CD4-positive, alpha-beta T cell (primary cell): ENCODE results near the gene CLRN3. TPM values are rescaled to one million over a fixed set of nuclear protein-coding genes. Genes with fewer than 3 reads are reported as not detected.
A peak's percentile ranks its signal among the peaks of the same experiment; 100 is the strongest.

Source experiments
- ATAC-seq: fragments of 200-7000 bp; cut with Tn5 transposase; one replicate; pipeline ENCODE4 v1.10.0; 2022; ENCODE audit warnings: mild to moderate bottlenecking; ENCODE audit not compliant: poor library complexity
- CTCF ChIA-PET: fragments of 350-600 bp; sonication (Branson Sonifier 250); formaldehyde crosslinking; loops from one replicate; lab custom pipeline; 2021; ENCODE audit warnings: antibody characterized with exemption, inconsistent platforms; lab: Charles Lee
- POLR2A ChIA-PET: fragments of 350-600 bp; sonication (Branson Sonifier 250); formaldehyde crosslinking; loops from one replicate; lab custom pipeline; 2021; ENCODE audit warnings: antibody characterized with exemption, inconsistent platforms; lab: Charles Lee
- DNase-seq, 14 experiments: peaks; one replicate each; pipeline ENCODE4 v3.0.0-alpha.2; 2013 to 2020; ENCODE audit warnings: mixed read lengths in 2 of 14
- H3K27ac ChIP-seq, 2 donors: one replicate each; pipeline versions ENCODE4 v1.5.1 to v1.7.0; 2013; ENCODE audit warnings: low read length in 2 of 2, low read depth in 1 of 2, mild to moderate bottlenecking in 1 of 2
- H3K27me3 ChIP-seq, 2 experiments: 1 replicate in 1 of 2; 2 replicates in 1 of 2; pipeline versions ENCODE4 v1.6.1 to v1.7.0; 2013; ENCODE audit warnings: low read length in 2 of 2, control low read depth in 1 of 2, mild to moderate bottlenecking in 1 of 2, moderate library complexity in 1 of 2; ENCODE audit not compliant: insufficient read depth in 2 of 2, control insufficient read depth in 1 of 2
- H3K36me3 ChIP-seq: one replicate; pipeline ENCODE4 v1.6.1; 2013; ENCODE audit warnings: low read length, control low read depth; ENCODE audit not compliant: insufficient read depth
- H3K4me1 ChIP-seq: one replicate; pipeline ENCODE4 v1.6.1; 2013; ENCODE audit warnings: low read length, control low read depth; ENCODE audit not compliant: insufficient read depth
- H3K4me3 ChIP-seq: one replicate; pipeline ENCODE4 v1.5.1; 2013; ENCODE audit warnings: mild to moderate bottlenecking, low read length, moderate library complexity
- H3K9me3 ChIP-seq, 2 experiments: 1 replicate in 1 of 2; 2 replicates in 1 of 2; pipeline versions ENCODE4 v1.6.1 to v1.7.0; 2013; ENCODE audit warnings: low read length in 2 of 2, mild to moderate bottlenecking in 2 of 2, control low read depth in 1 of 2, moderate library complexity in 1 of 2; ENCODE audit not compliant: control insufficient read depth in 1 of 2, insufficient read depth in 1 of 2
- H3K27ac Mint-ChIP-seq: one replicate; pipeline ENCODE4 v1.8.0; 2020; ENCODE audit warnings: mixed read lengths
- H3K27me3 Mint-ChIP-seq: one replicate; pipeline ENCODE4 v1.8.0; 2021; ENCODE audit warnings: mixed read lengths
- H3K36me3 Mint-ChIP-seq: one replicate; pipeline ENCODE4 v1.8.0; 2021; ENCODE audit warnings: low read depth, mixed read lengths
- H3K4me1 Mint-ChIP-seq: one replicate; pipeline ENCODE4 v1.8.0; 2021; ENCODE audit warnings: low read depth, mixed read lengths
- H3K4me3 Mint-ChIP-seq: one replicate; pipeline ENCODE4 v1.8.0; 2020; ENCODE audit warnings: mild to moderate bottlenecking, mixed read lengths
- H3K9me3 Mint-ChIP-seq: one replicate; pipeline ENCODE4 v1.8.0; 2020; ENCODE audit warnings: mixed read lengths
- intact Hi-C, 2 experiments: fragments of 100-400 bp; cut with DNase I in 1 of 2; cut with micrococcal nuclease in 1 of 2; formaldehyde crosslinking; loops; one replicate each; pipeline versions ENCODE4 v1.15.1 to v1.9.0; 2023 to 2025; cut with DNase I, micrococcal nuclease
- total RNA-seq, 174 experiments: library from RNA in 2 of 174; stranded (reverse) in 2 of 174; gene quantifications; one replicate each; pipeline ENCODE4 v1.2.3 and lab custom pipeline; 2021 to 2026
- TF ChIP-seq, protein P1 (sequence below): fragments of 200-600 bp; IDR thresholded peaks from one replicate; pipeline ENCODE4 v1.8.0; 2022; ENCODE audit warnings: antibody characterized with exemption, mild to moderate bottlenecking

CLRN3 gene
- total RNA-seq, 2 experiments from 2014 or later = not detected

DNA sequence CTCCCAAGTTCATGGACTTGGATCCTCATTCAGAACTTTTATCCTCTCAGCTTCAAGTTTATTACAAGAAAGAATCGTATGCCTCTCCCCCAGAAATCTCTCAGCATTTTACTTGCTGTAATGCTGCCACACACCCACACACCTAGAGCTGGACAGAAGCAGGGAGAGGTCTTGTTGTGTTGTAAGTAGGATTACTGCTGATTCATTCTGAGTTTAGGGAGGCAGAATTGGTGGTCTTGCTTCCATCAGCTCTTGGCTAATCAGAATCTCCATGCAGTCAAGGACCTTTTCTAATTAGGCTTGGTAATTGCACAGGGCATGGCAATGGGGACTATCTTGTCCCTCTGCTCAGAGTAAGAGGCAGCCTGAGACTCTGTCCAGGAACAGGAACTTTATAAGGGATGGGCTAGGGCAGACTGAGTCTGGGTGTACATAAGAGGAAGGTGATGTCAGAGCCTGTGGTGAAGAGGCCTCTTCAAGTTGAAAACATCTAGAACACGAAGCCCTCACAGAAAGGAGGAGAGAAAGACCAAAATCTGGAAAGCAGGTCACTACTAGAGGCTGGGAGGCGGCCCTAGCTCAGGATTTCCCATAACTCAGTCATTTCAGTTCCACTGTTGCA is 7.1 kb upstream of the CLRN3 start:
- H3K27ac Mint-ChIP-seq = no peak overlapping the region
- Histone ChIP-seq H3K27ac (no peak overlapping the region), H3K9me3 (no peaks in the 10 kb centered on the region), H3K36me3 (no peaks in the 10 kb centered on the region), H3K4me1 (no peaks in the 10 kb centered on the region), H3K27me3 (peaks cover 0 to 7% of the 10 kb centered on the region in 2 experiments), H3K4me3 (no peak overlapping the region)
- POLR2A ChIA-PET = no interaction called here
- ATAC-seq = no peak
- peaks cover 4% of the 10 kb centered on the region for H3K9me3 Mint-ChIP-seq
- DNase-seq = peak in 2 of 14 experiments; percentile 41 to 42
- CTCF ChIA-PET = no interaction called here
- no peak overlapping the region for H3K4me3 Mint-ChIP-seq
- peaks cover 28% of the 10 kb centered on the region for H3K27me3 Mint-ChIP-seq
- TF ChIP-seq, protein P1, sequence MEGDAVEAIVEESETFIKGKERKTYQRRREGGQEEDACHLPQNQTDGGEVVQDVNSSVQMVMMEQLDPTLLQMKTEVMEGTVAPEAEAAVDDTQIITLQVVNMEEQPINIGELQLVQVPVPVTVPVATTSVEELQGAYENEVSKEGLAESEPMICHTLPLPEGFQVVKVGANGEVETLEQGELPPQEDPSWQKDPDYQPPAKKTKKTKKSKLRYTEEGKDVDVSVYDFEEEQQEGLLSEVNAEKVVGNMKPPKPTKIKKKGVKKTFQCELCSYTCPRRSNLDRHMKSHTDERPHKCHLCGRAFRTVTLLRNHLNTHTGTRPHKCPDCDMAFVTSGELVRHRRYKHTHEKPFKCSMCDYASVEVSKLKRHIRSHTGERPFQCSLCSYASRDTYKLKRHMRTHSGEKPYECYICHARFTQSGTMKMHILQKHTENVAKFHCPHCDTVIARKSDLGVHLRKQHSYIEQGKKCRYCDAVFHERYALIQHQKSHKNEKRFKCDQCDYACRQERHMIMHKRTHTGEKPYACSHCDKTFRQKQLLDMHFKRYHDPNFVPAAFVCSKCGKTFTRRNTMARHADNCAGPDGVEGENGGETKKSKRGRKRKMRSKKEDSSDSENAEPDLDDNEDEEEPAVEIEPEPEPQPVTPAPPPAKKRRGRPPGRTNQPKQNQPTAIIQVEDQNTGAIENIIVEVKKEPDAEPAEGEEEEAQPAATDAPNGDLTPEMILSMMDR = no peak
- H3K36me3 Mint-ChIP-seq = no peaks in the 10 kb centered on the region
- intact Hi-C loops = no loop called here
- H3K4me1 Mint-ChIP-seq = no peaks in the 10 kb centered on the region

DNA sequence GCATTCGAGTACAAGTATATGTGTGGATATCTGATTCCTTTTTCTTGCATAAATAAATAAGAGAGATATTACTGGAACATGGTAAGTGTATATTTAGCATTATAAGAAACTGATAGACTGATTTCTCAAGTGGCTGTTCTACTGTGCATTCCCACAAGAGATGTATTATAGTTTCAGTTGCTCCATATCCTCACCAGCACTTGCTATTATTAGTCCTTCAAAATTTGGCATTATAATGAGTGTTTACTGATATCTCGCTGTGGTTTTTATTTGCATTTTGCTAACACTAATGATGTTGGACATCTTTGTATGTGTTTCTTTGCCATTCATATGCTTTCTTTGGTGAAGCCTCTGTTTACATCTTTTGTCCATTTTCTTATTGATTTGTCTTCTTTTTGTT is 4.4 kb upstream of the CLRN3 start:
- Mint-ChIP-seq H3K27ac (no peak overlapping the region), H3K36me3 (no peaks in the 10 kb centered on the region), H3K9me3 (peaks cover 4% of the 10 kb centered on the region), H3K27me3 (peaks cover 17% of the 10 kb centered on the region), H3K4me1 (no peaks in the 10 kb centered on the region), H3K4me3 (no peak overlapping the region)
- no peaks in the 10 kb centered on the region for H3K36me3 ChIP-seq
- intact Hi-C loops = no loop called here
- H3K9me3 ChIP-seq = no peaks in the 10 kb centered on the region
- ATAC-seq = no peak
- no peaks in the 10 kb centered on the region for H3K4me1 ChIP-seq
- peaks cover 0 to 7% of the 10 kb centered on the region in 2 experiments for H3K27me3 ChIP-seq
- TF ChIP-seq, protein P1 = no peak
- ChIA-PET CTCF (no interaction called here), POLR2A (no interaction called here)
- H3K4me3 ChIP-seq = no peak overlapping the region
- H3K27ac ChIP-seq = no peak overlapping the region
- no peak for DNase-seq

DNA sequence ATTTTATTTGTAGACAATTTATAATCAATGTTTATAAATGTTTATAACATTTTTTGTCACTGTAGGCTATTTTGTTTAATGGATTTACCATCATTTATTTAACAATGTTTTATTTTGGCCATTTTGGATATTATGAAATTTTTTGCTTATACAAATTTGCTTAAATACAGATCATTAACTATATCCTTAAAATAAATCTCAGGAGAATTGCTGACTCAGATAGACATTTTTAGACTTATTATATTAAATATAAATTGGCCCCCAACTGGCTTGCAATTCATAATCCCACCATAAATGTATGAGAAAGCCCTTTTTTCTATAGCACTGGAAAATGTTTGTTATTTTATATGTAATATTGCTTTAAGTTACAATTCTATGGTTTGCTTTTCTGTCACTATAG is 3.8 kb upstream of the CLRN3 start:
- DNase-seq (no peak), ATAC-seq (no peak)
- no peaks in the 10 kb centered on the region for H3K4me1 Mint-ChIP-seq
- H3K27ac Mint-ChIP-seq = no peak overlapping the region
- peaks cover 0 to 7% of the 10 kb centered on the region in 2 experiments for H3K27me3 ChIP-seq
- H3K27ac ChIP-seq = no peak overlapping the region
- no peaks in the 10 kb centered on the region for H3K36me3 ChIP-seq
- TF ChIP-seq, protein P1 = no peak
- ChIA-PET POLR2A (no interaction called here), CTCF (no interaction called here)
- intact Hi-C loops = no loop called here
- no peak overlapping the region for H3K4me3 Mint-ChIP-seq
- H3K9me3 Mint-ChIP-seq = peaks cover 4% of the 10 kb centered on the region
- H3K4me1 ChIP-seq = no peaks in the 10 kb centered on the region
- H3K36me3 Mint-ChIP-seq = no peaks in the 10 kb centered on the region
- no peaks in the 10 kb centered on the region for H3K9me3 ChIP-seq
- no peak overlapping the region for H3K4me3 ChIP-seq
- peaks cover 17% of the 10 kb centered on the region for H3K27me3 Mint-ChIP-seq
